NCI-H2171 (cell line): ENCODE results near the gene DHRS1.
"Not testable (repeated sequence)": the region's sequence is repeated elsewhere in the genome, so short reads cannot be mapped to it uniquely, and the experiment has no call there.

Source experiments
- DNase-seq: peaks from one replicate; lab custom pipeline; 2025; lab: John Stamatoyannopoulos, UW

The DHRS1 gene

DNA sequence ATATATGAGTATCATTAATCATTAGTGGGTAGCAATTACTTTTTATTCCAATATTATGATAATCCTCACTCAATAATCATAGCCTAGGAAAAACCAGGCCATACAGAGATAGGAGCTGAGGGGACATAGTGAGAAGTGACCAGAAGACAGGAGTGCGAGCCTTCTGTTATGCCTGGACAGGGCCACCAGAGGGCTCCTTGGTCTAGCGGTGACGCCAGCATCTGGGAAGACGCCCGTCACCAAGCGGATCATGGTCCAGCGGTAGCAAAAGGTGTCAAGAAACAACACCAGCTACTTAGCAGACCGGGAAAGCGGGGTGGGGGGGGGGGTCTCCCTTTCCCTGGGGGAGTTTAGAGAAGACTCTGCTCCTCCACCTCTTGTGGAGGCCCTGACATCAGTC, 28.3 kb upstream of the DHRS1 start:
- DNase-seq = not testable (repeated sequence)

DNA sequence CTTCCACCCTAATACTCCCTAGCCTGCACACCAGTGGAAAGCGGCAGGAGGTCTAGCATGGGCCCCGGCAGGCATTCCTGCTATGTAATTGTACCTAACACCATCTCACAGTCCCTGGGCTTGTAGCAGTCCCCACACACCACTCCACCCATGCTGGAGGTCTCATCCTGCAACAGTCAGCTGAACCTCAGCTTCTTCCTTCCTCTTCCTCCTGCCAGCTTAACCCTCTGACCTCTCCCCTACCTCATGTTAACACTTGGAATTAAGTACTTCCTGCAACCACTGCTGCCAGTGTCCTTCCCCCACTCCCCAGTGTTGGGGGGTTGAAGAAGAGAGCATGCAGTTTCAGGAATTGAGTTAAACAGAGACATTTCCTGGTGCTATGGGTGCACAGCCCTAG, 27.7 kb upstream of the DHRS1 start:
- no peak for DNase-seq

DNA sequence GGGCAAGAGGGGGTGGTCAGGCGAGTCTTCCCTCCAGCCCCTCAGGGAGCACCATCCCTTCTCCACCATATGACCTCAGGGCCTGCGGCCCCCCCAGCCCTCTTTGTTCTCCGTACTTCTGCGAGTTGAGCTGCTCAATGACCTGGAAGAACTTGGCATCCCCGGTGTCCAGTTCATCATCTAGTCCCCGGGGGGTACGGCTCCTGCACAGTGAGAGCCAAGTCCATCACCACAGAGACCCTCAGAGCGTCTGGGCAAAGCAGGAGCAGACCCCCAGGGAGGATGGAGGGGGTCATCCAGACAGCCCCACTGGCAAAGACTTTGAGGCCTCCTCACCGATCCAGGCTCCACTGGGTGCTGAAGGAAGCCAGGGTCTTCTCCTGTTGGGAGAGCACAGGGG, 26.4 kb upstream of the DHRS1 start:
- no peak for DNase-seq

DNA sequence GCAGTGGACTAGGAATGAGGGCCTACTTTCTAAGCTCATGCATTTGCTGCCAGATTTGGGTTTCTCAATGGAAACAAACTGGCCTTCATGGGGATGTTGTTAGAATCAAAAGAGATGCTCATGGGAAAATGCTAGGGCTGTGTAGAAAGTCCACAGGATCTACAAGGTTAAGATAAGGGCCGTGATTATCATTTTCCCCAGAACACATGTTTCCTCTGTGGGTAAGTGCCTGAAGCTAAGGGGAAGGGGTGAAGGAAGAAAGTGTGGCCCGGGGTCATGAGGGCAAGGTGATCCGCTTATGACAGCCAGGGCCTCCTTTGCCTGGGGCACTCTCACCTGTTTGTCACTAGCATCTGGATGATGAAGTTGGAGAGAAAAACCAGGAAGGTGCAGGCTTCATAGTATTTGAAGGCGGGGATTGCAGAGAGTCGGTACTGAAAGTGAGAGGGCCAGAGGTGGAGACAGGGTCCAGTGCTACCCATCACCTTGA, 25.5 kb upstream of the DHRS1 start:
- DNase-seq = no peak

DNA sequence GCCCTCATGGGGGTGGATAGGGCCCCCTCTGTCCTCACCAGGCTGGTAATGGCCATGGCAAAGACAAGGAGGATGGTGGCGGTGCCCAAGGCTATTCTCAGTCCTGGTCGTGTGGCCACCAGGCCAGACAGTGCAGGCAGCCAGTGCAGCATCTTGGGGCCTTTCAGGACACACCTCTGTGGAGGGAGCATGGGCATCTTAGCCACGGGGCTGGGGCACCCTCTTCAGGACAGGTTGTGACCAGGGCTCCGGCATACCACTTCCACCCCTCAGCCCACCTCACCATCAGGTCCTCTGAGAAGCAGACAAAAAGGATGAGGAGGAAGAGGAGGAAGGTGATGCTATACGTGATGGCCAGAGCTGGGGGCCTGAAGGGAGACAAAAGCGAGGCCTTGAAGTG, 24.4 kb upstream of the DHRS1 start:
- no peak for DNase-seq

DNA sequence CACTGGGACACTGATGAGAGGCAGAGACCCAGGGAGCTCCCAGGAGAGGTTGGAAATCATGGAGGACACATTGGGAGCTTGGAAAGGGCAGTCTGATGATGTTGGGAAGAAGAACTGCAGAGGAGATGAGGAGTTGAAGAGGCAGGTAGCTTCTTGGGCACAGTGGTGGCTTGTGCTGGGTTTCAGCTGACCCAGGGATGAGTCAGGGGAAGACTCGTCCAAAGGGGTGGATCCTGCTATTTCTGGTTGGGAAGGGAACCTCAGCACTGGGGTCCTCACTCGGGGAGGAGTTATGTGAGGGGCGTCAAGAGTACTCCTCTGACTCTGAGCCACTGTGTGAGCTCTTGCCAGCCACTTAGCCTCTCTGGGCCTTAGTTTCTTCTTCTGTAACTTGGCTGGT, 23.8 kb upstream of the DHRS1 start:
- DNase-seq = no peak

DNA sequence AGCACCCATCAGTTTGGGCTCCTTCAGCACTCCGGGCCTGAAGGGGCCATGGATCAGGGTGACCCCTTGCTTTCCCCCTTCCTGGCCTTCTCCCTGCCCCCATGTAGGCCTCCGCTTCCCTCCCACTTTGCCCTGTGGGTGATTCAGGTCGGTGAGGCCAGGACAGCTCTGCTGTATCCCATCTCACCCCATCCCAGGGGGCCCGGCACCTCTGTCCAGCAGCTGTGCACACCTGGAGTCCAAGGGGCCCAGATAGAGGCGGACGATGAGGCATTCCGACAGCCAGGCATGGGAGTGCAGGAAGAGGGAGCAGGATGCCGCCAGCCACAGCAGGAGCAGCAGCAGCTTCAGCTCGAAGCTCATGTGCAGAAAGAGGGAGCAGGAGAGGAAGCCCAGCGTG, 23.1 kb upstream of the DHRS1 start:
- DNase-seq = no peak

DNA sequence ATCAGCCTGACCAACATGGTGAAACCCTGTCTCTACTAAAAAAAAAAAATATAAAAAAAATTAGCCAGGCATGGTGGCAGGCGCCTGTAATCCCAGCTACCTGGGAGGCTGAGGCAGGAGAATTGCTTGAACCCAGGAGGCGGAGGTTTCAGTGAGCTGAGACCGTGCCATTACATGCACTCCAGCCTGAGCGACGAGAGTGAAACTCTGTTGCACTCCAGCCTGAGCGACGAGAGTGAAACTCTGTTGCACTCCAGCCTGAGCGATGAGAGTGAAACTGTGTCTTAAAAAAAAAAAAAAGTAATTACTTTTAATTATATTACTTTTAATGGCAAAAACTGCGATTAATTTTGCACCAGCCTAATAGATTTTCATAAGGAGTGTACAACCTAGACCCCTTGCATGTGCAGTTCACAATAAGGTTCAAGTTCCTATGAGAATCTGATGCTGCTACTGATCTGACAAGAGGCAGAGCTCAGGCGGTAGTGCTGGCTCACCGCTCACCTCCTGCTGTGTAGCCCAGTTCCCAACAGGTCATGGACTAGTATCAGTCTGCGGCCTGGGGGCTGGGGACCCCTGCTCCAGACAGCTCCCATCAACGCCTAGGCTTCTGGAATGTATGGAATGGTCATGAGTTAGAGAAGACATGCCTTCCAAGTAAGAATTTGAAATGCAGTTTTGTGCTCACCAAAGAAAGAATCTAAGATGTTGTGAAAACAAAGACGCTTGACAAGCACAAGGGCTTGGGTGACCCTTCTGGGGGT, 21.8 kb upstream of the DHRS1 start:
- DNase-seq = no peak

DNA sequence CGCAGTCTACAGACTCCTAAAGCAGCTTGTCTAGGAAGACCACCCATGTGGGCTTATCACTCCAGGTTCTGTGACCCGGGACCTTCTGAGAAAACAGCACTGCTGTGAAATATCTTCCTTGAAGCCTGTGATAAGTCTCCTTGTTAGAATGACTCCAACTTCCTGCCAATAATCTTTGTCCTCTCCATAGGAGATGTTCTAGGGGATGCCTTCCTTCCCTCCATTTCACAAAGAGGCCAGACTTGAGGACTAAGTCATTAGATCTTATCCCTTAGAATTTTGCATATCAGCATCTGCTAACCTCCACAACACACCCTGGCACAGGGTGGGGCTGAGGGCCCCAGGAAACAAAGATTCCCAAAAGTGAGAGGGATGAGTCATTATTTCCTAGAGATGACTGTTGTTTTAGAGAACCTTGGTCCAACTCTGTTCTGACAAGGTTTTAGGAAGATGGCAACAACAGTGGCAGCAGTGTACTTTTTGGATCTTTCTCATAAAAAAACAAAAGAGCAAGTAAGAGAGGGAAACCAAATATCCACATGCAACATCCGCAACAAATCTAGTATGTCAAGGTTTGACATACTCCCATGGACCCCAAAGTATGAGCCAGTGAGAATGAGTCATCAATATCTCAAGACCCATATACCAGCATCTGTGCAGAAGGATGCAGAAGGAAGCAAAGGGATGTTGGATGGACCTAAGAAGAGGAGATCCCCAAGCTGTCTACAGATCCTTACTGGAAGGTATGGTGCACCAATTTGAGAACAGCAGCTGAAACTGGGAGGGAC, 17.8 kb upstream of the DHRS1 start:
- no peak for DNase-seq

DNA sequence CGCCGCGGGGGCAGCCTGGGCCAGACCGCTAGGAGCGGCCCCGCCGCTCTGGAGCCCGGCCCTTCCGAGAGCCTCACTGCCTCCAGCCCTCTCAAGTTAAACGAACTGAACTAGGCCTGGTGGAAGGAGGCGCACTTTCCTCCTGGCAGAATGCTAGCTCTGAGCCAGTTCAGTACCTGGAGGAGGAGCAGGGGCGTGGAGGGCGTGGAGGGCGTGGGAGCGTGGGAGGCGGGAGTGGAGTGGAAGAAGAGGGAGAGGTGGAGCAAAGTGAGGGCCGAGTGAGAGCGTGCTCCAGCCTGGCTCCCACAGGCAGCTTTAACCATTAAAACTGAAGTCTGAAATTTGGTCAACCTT, 17.0 kb upstream of the DHRS1 start:
- DNase-seq = no peak

DNA sequence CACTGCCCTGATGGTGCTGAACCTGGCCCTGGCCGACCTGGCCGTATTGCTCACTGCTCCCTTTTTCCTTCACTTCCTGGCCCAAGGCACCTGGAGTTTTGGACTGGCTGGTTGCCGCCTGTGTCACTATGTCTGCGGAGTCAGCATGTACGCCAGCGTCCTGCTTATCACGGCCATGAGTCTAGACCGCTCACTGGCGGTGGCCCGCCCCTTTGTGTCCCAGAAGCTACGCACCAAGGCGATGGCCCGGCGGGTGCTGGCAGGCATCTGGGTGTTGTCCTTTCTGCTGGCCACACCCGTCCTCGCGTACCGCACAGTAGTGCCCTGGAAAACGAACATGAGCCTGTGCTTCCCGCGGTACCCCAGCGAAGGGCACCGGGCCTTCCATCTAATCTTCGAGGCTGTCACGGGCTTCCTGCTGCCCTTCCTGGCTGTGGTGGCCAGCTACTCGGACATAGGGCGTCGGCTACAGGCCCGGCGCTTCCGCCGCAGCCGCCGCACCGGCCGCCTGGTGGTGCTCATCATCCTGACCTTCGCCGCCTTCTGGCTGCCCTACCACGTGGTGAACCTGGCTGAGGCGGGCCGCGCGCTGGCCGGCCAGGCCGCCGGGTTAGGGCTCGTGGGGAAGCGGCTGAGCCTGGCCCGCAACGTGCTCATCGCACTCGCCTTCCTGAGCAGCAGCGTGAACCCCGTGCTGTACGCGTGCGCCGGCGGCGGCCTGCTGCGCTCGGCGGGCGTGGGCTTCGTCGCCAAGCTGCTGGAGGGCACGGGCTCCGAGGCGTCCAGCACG, 16.4 kb upstream of the DHRS1 start:
- no peak for DNase-seq

DNA sequence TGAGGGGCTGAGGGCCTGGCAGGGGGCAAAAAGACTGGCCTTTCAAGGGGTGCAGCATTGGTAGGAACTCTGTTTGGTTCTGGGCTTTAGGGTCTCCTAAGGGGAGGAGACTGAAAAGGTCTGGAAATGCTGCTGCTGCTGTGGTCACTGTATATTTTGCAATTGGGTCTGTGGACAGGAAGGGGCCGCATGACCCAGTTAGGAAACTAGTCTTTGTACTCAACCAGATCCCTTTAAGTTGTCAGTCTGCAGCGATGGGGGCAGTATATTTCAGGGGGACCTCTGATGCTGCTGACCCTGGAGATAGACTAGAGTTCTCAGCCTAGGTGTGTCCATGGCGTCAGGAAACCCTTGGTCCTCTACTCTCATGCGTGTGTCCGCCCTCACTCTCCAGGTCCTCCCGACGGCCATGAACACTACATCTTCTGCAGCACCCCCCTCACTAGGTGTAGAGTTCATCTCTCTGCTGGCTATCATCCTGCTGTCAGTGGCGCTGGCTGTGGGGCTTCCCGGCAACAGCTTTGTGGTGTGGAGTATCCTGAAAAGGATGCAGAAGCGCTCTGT, 15.7 kb upstream of the DHRS1 start:
- no peak for DNase-seq

DNA sequence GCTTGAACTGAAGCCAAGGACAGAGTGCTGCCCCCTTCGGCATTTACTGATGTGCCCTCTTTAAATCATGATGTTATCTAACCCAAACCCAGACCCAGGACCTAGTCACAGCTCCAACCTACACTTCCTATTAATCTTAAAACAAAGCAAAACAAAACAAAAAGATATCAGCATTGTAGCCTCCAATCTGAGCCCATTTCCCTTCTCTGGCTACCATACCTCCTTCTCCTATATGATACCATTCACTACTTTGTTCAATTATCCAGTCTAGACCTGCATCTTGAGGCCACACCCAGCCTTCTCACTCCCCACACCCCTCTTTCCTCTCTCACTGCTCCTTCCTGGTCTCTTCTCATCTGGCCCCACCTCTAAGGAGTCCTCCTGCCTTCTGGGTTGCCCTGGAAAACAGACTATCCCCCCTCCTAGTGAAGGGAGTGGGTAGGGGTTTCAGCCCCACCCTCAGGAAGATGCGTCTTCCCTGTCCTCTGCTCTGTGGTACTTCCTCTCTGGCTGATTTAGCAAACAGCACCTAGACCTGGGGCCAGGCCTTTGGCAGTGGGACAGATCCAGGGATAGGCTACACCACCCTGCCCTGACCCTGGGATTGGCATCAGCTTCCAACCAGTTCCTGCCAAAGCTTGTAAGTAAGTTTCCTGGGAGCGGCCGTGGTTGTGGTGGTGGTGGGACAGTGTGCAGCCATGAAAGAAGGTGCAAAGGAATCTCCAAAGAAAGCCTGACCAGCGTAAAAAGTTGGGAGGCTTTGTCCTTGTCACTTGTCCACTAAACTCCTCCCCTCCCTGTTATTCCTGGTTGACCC, 15.0 kb upstream of the DHRS1 start:
- no peak for DNase-seq

DNA sequence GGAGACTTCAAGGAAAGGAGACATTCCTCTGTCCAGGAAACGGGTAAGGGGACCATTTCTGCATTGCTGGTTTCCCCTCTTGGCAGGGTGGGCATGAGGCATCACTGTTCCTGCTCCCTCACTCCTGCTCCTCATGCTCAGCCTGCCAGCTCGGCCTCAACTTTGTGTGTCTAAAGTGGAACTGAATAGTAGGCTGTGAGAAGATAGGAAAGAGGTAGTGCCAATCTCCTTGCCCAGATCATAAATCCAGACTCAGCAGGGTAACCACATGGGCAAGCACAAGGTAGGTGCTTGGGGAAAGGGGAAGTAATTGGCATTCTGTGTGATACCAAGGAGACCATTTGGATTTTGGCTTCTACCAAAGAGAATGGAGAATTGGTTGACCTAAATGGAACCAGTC, 14.3 kb upstream of the DHRS1 start:
- DNase-seq = no peak

DNA sequence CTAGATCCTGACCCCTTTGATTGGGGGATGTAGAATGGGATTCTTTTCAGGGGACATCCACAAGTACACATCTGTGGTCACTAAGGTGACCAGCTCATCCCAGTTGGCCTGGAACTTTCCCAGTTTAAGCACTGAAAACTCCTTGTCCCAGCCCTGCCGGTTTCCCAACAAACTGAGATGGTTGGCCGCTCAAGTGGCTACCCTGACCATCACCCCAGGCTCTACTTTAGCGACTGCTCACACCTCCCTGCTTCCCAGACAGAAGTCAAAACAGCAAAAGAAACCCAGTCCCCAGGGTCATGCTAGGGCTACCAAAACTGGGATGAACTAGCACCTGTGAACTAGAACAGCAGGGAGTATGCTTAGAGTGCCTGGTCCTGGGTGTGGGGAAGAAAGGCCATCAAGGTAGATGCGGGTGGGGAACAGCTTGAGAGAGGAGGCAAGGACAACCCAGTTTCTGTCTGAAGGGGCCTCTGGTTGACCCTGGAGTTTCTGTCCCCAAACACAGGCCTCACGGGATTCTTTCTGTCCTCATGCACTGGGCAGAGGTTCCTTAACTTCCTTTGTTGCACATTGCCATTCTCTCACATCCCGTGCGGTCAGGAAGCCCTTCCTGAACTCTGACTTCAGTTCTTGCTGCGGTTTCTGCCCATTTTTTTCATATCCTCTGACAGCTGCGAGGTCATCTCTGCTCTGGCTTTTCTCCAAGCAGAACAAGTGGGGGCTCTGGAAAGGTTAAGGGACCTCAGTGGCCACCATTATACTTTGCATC, 13.3 kb upstream of the DHRS1 start:
- no peak for DNase-seq

DNA sequence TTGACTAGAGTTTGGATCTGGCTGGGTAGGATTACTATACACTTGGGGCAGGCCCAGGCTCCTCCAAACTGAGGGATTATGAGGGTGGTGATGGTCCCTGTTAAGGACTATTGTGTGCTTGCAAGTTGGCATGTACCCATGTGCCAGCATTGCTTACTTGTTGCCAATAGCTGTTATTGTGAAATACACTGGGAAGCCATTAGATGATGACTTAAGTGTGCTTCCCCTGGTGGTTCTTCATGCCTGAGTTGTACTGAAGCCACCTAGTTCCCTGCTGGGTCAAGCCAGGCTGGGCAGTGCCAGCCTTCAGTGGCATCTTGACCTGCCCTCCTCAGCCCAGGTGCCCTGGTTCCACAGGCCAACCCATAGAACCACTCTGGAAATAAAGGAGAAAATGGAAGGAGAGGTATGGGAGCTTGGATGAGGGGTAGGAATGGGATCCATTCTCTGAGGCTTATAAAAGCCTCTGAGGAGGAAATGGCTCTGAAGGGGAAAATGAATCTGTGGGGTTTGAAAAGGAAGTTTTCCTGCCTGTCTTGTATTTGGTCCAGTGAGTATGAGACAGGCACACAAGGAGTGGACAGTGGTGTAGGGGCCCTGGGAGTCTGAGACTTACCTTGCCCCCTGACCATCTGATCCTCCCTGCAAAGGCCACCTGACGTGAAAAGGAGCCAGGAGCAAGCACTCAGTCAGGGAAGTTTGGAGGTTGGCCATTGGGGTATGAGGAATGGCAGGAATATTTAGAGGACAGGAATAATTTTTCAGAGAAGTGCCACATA, 12.4 kb upstream of the DHRS1 start:
- DNase-seq = no peak

DNA sequence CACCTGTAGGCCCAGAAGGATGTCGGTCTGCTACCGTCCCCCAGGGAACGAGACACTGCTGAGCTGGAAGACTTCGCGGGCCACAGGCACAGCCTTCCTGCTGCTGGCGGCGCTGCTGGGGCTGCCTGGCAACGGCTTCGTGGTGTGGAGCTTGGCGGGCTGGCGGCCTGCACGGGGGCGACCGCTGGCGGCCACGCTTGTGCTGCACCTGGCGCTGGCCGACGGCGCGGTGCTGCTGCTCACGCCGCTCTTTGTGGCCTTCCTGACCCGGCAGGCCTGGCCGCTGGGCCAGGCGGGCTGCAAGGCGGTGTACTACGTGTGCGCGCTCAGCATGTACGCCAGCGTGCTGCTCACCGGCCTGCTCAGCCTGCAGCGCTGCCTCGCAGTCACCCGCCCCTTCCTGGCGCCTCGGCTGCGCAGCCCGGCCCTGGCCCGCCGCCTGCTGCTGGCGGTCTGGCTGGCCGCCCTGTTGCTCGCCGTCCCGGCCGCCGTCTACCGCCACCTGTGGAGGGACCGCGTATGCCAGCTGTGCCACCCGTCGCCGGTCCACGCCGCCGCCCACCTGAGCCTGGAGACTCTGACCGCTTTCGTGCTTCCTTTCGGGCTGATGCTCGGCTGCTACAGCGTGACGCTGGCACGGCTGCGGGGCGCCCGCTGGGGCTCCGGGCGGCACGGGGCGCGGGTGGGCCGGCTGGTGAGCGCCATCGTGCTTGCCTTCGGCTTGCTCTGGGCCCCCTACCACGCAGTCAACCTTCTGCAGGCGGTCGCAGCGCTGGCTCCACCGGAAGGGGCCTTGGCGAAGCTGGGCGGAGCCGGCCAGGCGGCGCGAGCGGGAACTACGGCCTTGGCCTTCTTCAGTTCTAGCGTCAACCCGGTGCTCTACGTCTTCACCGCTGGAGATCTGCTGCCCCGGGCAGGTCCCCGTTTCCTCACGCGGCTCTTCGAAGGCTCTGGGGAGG, 11.3 kb upstream of the DHRS1 start, which contains the start of gene LTB4R:
Gene LTB4R (plus strand): TSS at position 857 of the 959 bp plus-strand sequence. CDS start 4,150 bp downstream, outside the sequence.
- no peak for DNase-seq

DNA sequence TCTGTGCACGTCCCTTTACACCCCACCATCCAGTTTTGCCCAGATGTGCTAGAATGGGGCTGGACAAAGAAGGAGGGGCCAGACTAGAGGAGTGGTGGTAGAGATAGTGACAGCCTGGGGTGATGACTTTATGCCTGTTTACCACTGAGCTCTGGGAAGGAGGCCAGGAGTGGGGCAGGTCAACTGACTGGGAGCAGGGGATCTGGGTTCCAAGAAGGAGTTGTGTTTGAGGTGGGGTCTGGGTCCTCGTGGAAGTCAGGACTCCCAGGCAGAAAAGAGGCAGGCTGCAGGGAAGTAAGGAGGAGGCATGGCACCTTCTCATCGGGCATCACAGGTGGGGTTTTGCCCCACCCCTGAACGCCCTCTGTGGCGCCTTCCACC, 10.7 kb upstream of the DHRS1 start:
- no peak for DNase-seq
